ENCODE data around the gene AMIGO2.

- no peak for TF ChIP-seq GATA2 (IDR thresholded peaks at IDR 0.05; ENCODE audit: low read depth, low read length)
- no peak for TF ChIP-seq GATA3 (IDR thresholded peaks at IDR 0.05; ENCODE audit: low read depth, low read length)
These were observed 41.4 kb upstream of the AMIGO2 start for GRCh38 chr12:47121146-47121545.
